Neutrophil (primary cell): ENCODE measurements around the gene TCN1.
A peak's percentile ranks its signal among the peaks of the same experiment; 100 is the strongest.

Experiments used
- H3K27ac ChIP-seq: fragments of 200-600 bp; sonication (generic); 2 replicates; pipeline ENCODE4 v1.5.1; 2016; ENCODE audit warnings: mild to moderate bottlenecking, moderate library complexity
- H3K27me3 ChIP-seq: fragments of 200-600 bp; sonication (generic); 2 replicates; pipeline ENCODE4 v1.6.0; 2016; ENCODE audit warnings: mild to moderate bottlenecking
- H3K36me3 ChIP-seq: fragments of 200-600 bp; sonication (generic); 2 replicates; pipeline ENCODE4 v1.5.1; 2017
- H3K4me1 ChIP-seq, 2 experiments: fragments of 200-600 bp in 1 of 2; sonication (generic) in 1 of 2; 1 replicate in 1 of 2; 2 replicates in 1 of 2; pipeline versions ENCODE4 v1.5.1 to v1.6.1; 2013 to 2016; ENCODE audit warnings: low read depth in 1 of 2, low read length in 1 of 2, mild to moderate bottlenecking in 1 of 2, moderate library complexity in 1 of 2; ENCODE audit not compliant: control insufficient read depth in 1 of 2, insufficient read depth in 1 of 2
- H3K4me3 ChIP-seq, 2 experiments: fragments of 200-600 bp in 1 of 2; sonication (generic) in 1 of 2; 1 replicate in 1 of 2; 2 replicates in 1 of 2; pipeline ENCODE4 v1.5.1; 2013 to 2016; ENCODE audit warnings: low read depth in 1 of 2, low read length in 1 of 2, mild to moderate bottlenecking in 1 of 2, moderate library complexity in 1 of 2
- H3K9me3 ChIP-seq: fragments of 200-600 bp; sonication (generic); 2 replicates; pipeline ENCODE4 v1.5.1; 2016
- CTCF ChIP-seq: fragments of 200-600 bp; sonication (generic); IDR thresholded peaks from 2 replicates; pipeline ENCODE4 v1.5.1; 2016; ENCODE audit warnings: antibody characterized with exemption

TCN1 gene

GRCh38 chr11:59813364-59813763 lies 52.9 kb downstream of the TCN1 start:
- Histone ChIP-seq H3K9me3 (no peaks in the 10 kb centered on the region), H3K4me3 (peak overlapping the region in 1 of 2 experiments; percentile 30), H3K4me1 (peaks cover 34 to 35% of the 10 kb centered on the region in 2 experiments), H3K27ac (peak overlapping the region; percentile 66), H3K27me3 (no peaks in the 10 kb centered on the region), H3K36me3 (peaks cover 4% of the 10 kb centered on the region)
- TF ChIP-seq CTCF, result no peak

GRCh38 chr11:59812220-59812619 lies 54.1 kb downstream of the TCN1 start:
- peaks cover 34 to 35% of the 10 kb centered on the region in 2 experiments for H3K4me1 ChIP-seq
- H3K27me3 ChIP-seq, result no peaks in the 10 kb centered on the region
- no peak for TF ChIP-seq CTCF
- no peak overlapping the region for H3K27ac ChIP-seq
- no peak overlapping the region for H3K4me3 ChIP-seq
- H3K9me3 ChIP-seq, result no peaks in the 10 kb centered on the region
- H3K36me3 ChIP-seq, result peaks cover 15% of the 10 kb centered on the region

GRCh38 chr11:59810911-59811259 lies 55.4 kb downstream of the TCN1 start:
- H3K27me3 ChIP-seq, result no peaks in the 10 kb centered on the region
- H3K27ac ChIP-seq, result peak overlapping the region; percentile 87
- H3K36me3 ChIP-seq, result peaks cover 28% of the 10 kb centered on the region
- H3K4me3 ChIP-seq, result peak overlapping the region; percentile 78 to 79
- no peak for TF ChIP-seq CTCF
- H3K9me3 ChIP-seq, result no peaks in the 10 kb centered on the region
- H3K4me1 ChIP-seq, result peaks cover 34 to 35% of the 10 kb centered on the region in 2 experiments

- Histone ChIP-seq H3K4me3 (peak within 1 kb of the TSS; percentile 78 to 79), H3K4me1 (peaks cover 34 to 35% of the 10 kb centered on the region in 2 experiments), H3K9me3 (no peaks in the 10 kb centered on the region), H3K27ac (peak within 1 kb of the TSS; percentile 87), H3K36me3 (peaks cover 34% of the 10 kb centered on the region), H3K27me3 (no peaks in the 10 kb centered on the region)
- TF ChIP-seq CTCF, result peak; percentile 63
Observed at GRCh38 chr11:59810189-59810910, 55.9 kb downstream of the TCN1 start, which contains the start of gene MRPL16. Gene MRPL16 (minus strand): TSS chr11:59810778. CDS start chr11:59810658, 120 bp downstream.

GRCh38 chr11:59807047-59807610 lies 59.2 kb downstream of the TCN1 start:
- Histone ChIP-seq H3K4me3 (no peak overlapping the region), H3K27me3 (no peaks in the 10 kb centered on the region), H3K4me1 (peaks cover 18 to 24% of the 10 kb centered on the region in 2 experiments), H3K9me3 (no peaks in the 10 kb centered on the region), H3K27ac (peak overlapping the region; percentile 46), H3K36me3 (peaks cover 66% of the 10 kb centered on the region)
- no peak for TF ChIP-seq CTCF
